Hepatocyte (in vitro differentiated cells): ENCODE measurements around the gene EXO5. TPM values are rescaled to one million over a fixed set of nuclear protein-coding genes. Genes with fewer than 3 reads are reported as not detected.
"Not testable (repeated sequence)": the region's sequence is repeated elsewhere in the genome, so short reads cannot be mapped to it uniquely, and the experiment has no call there.

Experiments used
- DNase-seq: peaks from one replicate; pipeline ENCODE4 v3.0.0-alpha.2; 2016; ENCODE audit warnings: low spot score
- H2AFZ ChIP-seq: fragments of 200-600 bp; sonication (generic); 2 replicates; pipeline ENCODE4 v1.6.0; 2016; ENCODE audit warnings: antibody characterized with exemption, mild to moderate bottlenecking
- H3K27ac ChIP-seq: fragments of 200-600 bp; sonication (generic); 2 replicates; pipeline ENCODE4 v1.5.1; 2016; ENCODE audit warnings: mild to moderate bottlenecking
- H3K27me3 ChIP-seq: fragments of 200-600 bp; sonication (generic); 2 replicates; pipeline ENCODE4 v1.6.1; 2016
- H3K36me3 ChIP-seq: fragments of 200-600 bp; sonication (generic); replicated peaks from 2 replicates; pipeline ENCODE4 v1.5.1; 2016; ENCODE audit warnings: low read depth; ENCODE audit not compliant: insufficient read depth
- H3K4me1 ChIP-seq: fragments of 200-600 bp; sonication (generic); 2 replicates; pipeline ENCODE4 v1.5.1; 2016; ENCODE audit warnings: mild to moderate bottlenecking, moderate library complexity; ENCODE audit not compliant: insufficient read depth
- H3K4me2 ChIP-seq: fragments of 200-600 bp; sonication (generic); 2 replicates; pipeline ENCODE4 v1.6.0; 2016
- H3K4me3 ChIP-seq: fragments of 200-600 bp; sonication (generic); 2 replicates; pipeline ENCODE4 v1.5.1; 2016; ENCODE audit warnings: mild to moderate bottlenecking
- H3K79me2 ChIP-seq: fragments of 200-600 bp; sonication (generic); 2 replicates; pipeline ENCODE4 v1.6.0; 2017; ENCODE audit warnings: mild to moderate bottlenecking
- H3K9me2 ChIP-seq: fragments of 200-600 bp; sonication (generic); replicated peaks from 2 replicates; pipeline ENCODE4 v1.6.0; 2017; ENCODE audit warnings: mild to moderate bottlenecking; ENCODE audit not compliant: insufficient read depth
- H3K9me3 ChIP-seq: fragments of 200-600 bp; sonication (generic); 2 replicates; pipeline ENCODE4 v1.5.1; 2016; ENCODE audit warnings: low read depth, mild to moderate bottlenecking
- H4K20me1 ChIP-seq: fragments of 200-600 bp; sonication (generic); 2 replicates; pipeline ENCODE4 v1.6.0; 2016; ENCODE audit warnings: mild to moderate bottlenecking; ENCODE audit not compliant: insufficient read depth, poor library complexity, severe bottlenecking
- EZH2 ChIP-seq: fragments of 200-600 bp; sonication (generic); IDR thresholded peaks from 2 replicates; pipeline ENCODE4 v1.6.1; 2016; ENCODE audit warnings: antibody characterized with exemption, mild to moderate bottlenecking, borderline replicate concordance
- EZH2phosphoT487 ChIP-seq: fragments of 200-600 bp; sonication (generic); IDR thresholded peaks from one replicate; pipeline ENCODE4 v1.6.1; 2018; ENCODE audit warnings: antibody characterized with exemption, mild to moderate bottlenecking, low read depth, moderate library complexity; ENCODE audit not compliant: unreplicated experiment, severe bottlenecking
- whole genome bisulfite sequencing: methylation state at CpG from one replicate; pipeline ENCODE4 v1.1.6; 2016; ENCODE audit warnings: low lambda C conversion rate; ENCODE audit errors: missing lambda C conversion rate; 5-methylcytosine and 5-hydroxymethylcytosine counted together
- polyA plus RNA-seq: library from polyadenylated mRNA; unstranded; fragments of >200 nt; fragmentation: Nextera tagmentation; extraction: Ambion mirVana; gene quantifications from 2 replicates; pipeline ENCODE4 v1.2.1, GENCODE V29; 2016
- total RNA-seq: library from RNA; depleted of rRNA; stranded (reverse); fragments of >200 nt; gene quantifications from 2 replicates; pipeline ENCODE4 v1.2.3, GENCODE V29; 2014
- TF ChIP-seq, protein P1 (sequence below): fragments of 200-600 bp; sonication (generic); IDR thresholded peaks from 2 replicates; pipeline ENCODE4 v1.5.1; 2016; ENCODE audit warnings: antibody characterized with exemption, mild to moderate bottlenecking; ENCODE audit not compliant: poor library complexity

The EXO5 gene
- total and polyA plus RNA-seq, 2 experiments from 2014 or later = 7.8 to 8.9 TPM

GRCh38 chr1:40553017-40553416 is 44.5 kb downstream of the EXO5 start:
- Histone ChIP-seq H3K36me3 (no peaks in the 10 kb centered on the region), H3K9me3 (no peaks in the 10 kb centered on the region), H3K4me2 (no peak overlapping the region), H3K9me2 (no peaks in the 10 kb centered on the region), H4K20me1 (no peaks in the 10 kb centered on the region), H3K27ac (no peak overlapping the region), H3K27me3 (no peaks in the 10 kb centered on the region), H2AFZ (no peak overlapping the region), H3K4me1 (no peaks in the 10 kb centered on the region), H3K4me3 (no peak overlapping the region), H3K79me2 (no peaks in the 10 kb centered on the region)
- TF ChIP-seq EZH2phosphoT487 (no peak), EZH2 (no peak)
- TF ChIP-seq, protein P1, sequence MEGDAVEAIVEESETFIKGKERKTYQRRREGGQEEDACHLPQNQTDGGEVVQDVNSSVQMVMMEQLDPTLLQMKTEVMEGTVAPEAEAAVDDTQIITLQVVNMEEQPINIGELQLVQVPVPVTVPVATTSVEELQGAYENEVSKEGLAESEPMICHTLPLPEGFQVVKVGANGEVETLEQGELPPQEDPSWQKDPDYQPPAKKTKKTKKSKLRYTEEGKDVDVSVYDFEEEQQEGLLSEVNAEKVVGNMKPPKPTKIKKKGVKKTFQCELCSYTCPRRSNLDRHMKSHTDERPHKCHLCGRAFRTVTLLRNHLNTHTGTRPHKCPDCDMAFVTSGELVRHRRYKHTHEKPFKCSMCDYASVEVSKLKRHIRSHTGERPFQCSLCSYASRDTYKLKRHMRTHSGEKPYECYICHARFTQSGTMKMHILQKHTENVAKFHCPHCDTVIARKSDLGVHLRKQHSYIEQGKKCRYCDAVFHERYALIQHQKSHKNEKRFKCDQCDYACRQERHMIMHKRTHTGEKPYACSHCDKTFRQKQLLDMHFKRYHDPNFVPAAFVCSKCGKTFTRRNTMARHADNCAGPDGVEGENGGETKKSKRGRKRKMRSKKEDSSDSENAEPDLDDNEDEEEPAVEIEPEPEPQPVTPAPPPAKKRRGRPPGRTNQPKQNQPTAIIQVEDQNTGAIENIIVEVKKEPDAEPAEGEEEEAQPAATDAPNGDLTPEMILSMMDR = no peak
- no peak for DNase-seq
- 80% methylated on average over 4 of the region's 4 CpGs for WGBS

- not testable (repeated sequence) for H3K79me2 ChIP-seq, H2AFZ ChIP-seq, H3K4me3 ChIP-seq, H3K27me3 ChIP-seq, H3K4me2 ChIP-seq, H3K9me3 ChIP-seq, H3K27ac ChIP-seq, H3K4me1 ChIP-seq, H3K36me3 ChIP-seq, H3K9me2 ChIP-seq, DNase-seq, H4K20me1 ChIP-seq
- 82% methylated on average over 7 of the region's 7 CpGs for WGBS
Observed at GRCh38 chr1:40554807-40555206, 46.2 kb downstream of the EXO5 start.

- H3K4me1 ChIP-seq = no peaks in the 10 kb centered on the region
- no peak overlapping the region for H3K27ac ChIP-seq
- no peaks in the 10 kb centered on the region for H3K9me2 ChIP-seq
- no peaks in the 10 kb centered on the region for H3K9me3 ChIP-seq
- no peak overlapping the region for H3K4me3 ChIP-seq
- H3K27me3 ChIP-seq = no peaks in the 10 kb centered on the region
- H3K79me2 ChIP-seq = no peaks in the 10 kb centered on the region
- 95% methylated on average over 5 of the region's 5 CpGs for WGBS
- H3K4me2 ChIP-seq = no peak overlapping the region
- no peaks in the 10 kb centered on the region for H3K36me3 ChIP-seq
- DNase-seq = no peak
- no peaks in the 10 kb centered on the region for H4K20me1 ChIP-seq
- no peak for TF ChIP-seq EZH2phosphoT487
- TF ChIP-seq, protein P1 = no peak
- no peak for TF ChIP-seq EZH2
- no peak overlapping the region for H2AFZ ChIP-seq
Observed at GRCh38 chr1:40556121-40556520, 47.6 kb downstream of the EXO5 start.

GRCh38 chr1:40558241-40558640 is 49.7 kb downstream of the EXO5 start:
- not testable (repeated sequence) for H3K79me2 ChIP-seq, H3K4me3 ChIP-seq, H3K9me2 ChIP-seq, H3K36me3 ChIP-seq, H3K27me3 ChIP-seq, H3K4me2 ChIP-seq, H3K4me1 ChIP-seq, H2AFZ ChIP-seq, H4K20me1 ChIP-seq, H3K9me3 ChIP-seq, H3K27ac ChIP-seq, DNase-seq
- WGBS = 90% methylated on average over 1 of the region's 1 CpG

- Histone ChIP-seq H3K27ac (no peak overlapping the region), H2AFZ (no peak overlapping the region), H4K20me1 (no peaks in the 10 kb centered on the region), H3K4me2 (no peak overlapping the region), H3K4me1 (no peaks in the 10 kb centered on the region), H3K9me3 (no peaks in the 10 kb centered on the region), H3K27me3 (no peaks in the 10 kb centered on the region), H3K9me2 (no peaks in the 10 kb centered on the region), H3K4me3 (no peak overlapping the region), H3K36me3 (no peaks in the 10 kb centered on the region), H3K79me2 (no peaks in the 10 kb centered on the region)
- 89% methylated on average over 2 of the region's 2 CpGs for WGBS
- DNase-seq = no peak
- TF ChIP-seq EZH2phosphoT487 (no peak), EZH2 (no peak)
- TF ChIP-seq, protein P1 = no peak
Observed at GRCh38 chr1:40562185-40562584, 53.6 kb downstream of the EXO5 start.
